ENCODE results near the gene SPDYE4.

Gene SPDYE4

DNA sequence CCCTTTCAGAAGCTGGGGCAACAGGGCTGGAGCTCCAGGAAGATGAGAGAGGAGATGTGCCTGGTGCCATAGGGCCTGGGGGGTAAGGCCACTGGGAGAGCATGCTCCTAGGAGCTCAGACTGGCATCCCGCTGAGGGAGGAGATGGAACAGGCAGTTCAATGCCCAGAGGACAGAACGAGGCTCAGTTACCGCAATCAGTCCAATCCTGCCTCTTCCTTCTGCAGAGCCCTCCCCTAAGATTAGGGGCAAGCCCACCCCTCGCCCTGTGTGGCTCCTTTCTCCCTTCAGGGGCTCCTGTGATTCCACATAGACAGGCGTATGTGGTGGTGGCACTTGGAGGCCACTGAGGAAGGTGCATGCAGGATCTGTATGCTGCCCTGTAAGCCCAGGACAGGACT, 16.1 kb downstream of the SPDYE4 start:
- in situ Hi-C loops (cut with MboI; ENCODE audit: low sequenced_read_pairs): loop anchor here (25.0 kb wide), 2 partner anchors 330 to 655 kb away; partner anchors contain the start of gene ALOX12B

DNA sequence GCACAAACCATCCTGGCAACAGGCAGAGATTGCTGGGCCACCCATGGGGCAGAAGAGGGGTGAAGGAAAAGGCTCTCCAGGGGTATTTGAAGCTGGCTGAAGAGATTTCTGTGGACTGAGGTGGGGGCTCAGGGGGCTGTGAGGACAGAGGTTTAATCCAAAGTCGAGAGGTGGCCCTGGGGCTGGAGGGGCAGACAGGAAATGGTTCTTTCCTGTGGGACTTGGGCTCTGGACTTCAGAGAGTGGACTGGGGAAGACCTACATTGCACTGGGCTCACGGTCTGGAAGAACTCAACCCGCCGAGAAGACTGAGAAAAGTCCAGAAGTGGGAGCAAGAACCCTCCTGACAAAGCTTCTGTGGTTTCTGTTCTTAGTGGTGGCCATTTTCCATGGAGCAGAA, 16.6 kb downstream of the SPDYE4 start:
- in situ Hi-C loops (cut with MboI; ENCODE audit: low sequenced_read_pairs): loop anchor here (25.0 kb wide), 2 partner anchors 329 to 654 kb away; partner anchors contain the start of gene ALOX12B

DNA sequence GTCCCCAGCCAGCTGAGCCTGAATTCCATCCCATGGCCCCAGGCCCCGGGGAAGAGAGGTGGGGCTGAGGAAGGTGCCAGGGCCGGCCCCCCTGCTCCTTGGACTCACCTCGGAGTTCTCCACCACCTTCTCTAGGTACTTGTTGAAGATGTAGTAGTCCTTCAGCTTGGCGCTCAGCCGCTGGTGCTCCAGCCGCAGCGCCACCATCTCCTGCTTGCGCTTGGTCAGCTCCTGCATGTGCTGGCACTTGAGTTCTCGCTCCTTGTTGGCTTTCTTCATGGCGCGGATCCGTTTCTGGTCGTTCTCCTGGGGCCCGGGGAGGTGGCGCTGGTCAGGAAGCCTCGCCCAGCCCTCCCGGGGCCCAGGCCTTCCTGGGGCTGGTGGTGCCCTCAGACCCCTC, 17.0 kb downstream of the SPDYE4 start:
- in situ Hi-C loops (cut with MboI; ENCODE audit: low sequenced_read_pairs): loop anchor here (25.0 kb wide), 2 partner anchors 329 to 654 kb away; partner anchors contain the start of gene ALOX12B

DNA sequence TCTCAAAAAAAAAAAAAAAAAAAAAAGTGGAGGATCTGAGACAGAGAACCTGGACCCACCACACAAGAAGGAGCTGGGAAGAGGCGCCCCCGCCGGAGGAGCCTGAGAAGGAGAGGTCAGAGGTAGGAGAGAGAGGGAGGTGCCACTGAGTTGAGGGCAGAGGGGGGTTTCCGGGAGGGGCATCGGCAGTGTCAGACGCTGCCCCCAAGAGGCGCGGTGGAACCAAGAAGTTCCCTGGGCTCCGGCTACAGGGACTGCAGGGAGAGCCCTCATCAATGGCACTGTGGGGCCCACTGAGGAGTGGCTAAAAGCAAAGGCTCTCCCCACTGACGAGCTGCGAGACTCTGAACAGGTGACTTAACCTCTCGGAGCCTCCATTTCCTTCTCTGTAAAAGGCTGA, 17.9 kb downstream of the SPDYE4 start:
- in situ Hi-C loops (cut with MboI; ENCODE audit: low sequenced_read_pairs): loop anchor here (25.0 kb wide), 2 partner anchors 328 to 653 kb away; partner anchors contain the start of gene ALOX12B

DNA sequence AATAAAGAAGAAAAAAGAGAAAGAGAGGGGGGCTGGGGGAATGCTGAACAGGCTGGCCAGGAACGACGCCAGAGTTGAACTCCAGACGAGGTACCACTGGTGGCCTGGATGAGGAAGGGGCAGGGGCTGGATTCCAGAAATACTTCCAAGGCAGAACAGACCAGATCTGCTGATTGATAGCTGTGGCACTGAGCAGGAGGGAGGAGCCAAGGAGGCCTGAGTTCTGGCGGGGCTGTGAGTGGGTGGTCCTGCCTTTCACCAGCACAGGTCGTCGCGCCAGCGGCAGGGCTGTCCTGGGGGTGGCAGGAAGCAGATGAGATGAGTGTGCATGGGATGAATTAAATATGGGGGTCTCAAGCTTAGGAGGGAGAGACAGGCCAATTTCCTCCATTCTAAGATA, 19.2 kb downstream of the SPDYE4 start:
- in situ Hi-C loops (cut with MboI; ENCODE audit: low sequenced_read_pairs): loop anchor here (25.0 kb wide), 2 partner anchors 327 to 652 kb away; partner anchors contain the start of gene ALOX12B

DNA sequence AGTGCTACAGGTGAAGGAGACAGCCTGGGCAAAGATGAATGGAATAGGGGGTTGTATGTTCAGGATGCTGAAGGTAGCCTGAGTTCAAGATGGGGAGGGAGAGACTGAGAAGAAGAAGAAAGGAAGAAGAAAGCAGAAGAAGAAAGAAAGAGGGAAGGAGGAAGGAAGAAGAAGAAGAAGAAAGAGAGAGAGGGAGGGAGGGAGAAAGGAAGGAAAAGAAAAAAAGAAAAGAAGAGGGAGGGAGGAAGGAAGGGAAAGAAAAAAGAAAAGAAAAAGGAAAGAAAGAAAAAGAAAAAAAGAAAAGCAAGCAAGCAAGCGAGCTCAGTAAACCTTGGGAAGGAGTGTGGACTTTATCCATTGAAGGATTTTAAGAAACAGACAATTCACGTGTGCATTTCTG, 21.6 kb downstream of the SPDYE4 start:
- in situ Hi-C loops (cut with MboI; ENCODE audit: low sequenced_read_pairs): loop anchor here (25.0 kb wide), 2 partner anchors 324 to 649 kb away; partner anchors contain the start of gene ALOX12B

DNA sequence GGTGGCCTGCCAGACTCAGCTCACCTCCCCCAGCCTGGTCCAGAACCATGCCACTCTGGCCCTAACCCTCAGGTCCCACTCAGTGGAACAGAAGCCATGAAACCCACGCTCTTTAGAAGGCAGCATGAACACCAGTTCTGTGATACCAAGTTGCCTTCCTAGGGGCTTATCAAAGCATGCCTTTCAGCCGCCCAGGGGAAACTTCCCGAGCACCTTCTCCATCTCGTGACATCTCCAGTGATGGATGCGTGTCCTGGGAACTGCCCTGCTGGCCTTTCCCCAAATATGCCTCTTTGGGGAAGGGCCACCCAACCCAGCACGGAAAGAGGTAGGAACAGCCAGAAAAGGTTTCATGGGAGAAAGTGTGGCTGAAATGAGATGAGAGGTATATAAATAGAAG, 22.0 kb downstream of the SPDYE4 start:
- in situ Hi-C loops (cut with MboI; ENCODE audit: low sequenced_read_pairs): loop anchor here (25.0 kb wide), 2 partner anchors 324 to 649 kb away; partner anchors contain the start of gene ALOX12B

DNA sequence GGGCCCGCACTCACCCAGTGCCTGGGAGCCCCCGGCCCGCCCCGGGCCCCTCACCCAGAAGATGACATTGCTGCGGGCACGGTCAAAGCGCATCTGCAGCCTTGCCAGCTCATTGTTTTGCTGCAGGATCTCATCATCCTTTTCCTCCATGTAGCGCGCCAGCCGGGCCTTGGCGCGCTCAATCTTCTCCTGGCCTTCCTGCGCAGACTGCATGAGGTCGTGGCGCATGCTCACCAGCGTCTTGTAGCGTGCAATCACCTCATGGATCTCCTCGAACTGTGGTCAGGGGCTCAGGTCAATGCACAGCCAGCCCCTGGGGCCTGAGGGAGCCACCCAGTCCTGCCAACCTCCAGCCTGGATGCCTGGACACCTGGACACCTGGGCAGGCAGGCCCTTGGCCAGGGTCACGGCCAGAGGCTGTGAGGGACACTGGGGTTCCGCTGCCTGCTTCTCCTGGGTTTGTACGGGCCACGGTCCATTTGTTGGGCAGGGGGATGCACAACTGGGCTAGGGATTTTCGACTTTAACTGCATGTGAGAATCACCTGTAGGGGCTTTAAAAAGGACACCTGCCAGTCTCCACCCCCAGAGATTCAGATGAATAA, 22.9 kb downstream of the SPDYE4 start:
- in situ Hi-C loops (cut with MboI; ENCODE audit: low sequenced_read_pairs): loop anchor here (25.0 kb wide), 2 partner anchors 323 to 648 kb away; partner anchors contain the start of gene ALOX12B

DNA sequence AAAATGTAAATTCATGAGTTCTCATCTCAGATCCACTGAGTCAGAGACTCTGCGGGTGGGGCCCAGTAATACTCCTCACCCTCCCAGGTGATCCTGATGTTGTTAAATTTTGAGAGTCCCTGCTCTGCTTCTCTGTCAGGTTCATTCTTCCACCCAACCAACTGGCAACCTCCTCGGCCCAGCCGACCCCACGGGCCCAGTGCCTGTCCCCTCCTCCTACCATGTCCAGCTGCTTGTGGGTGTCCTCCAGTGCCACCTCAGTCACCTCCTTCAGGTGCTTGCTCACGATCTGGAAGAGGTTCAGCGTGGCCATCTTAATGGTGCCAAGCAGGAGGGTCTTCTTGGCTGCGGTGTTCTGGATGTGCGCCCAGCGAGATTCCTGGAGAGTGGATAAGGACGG, 23.5 kb downstream of the SPDYE4 start:
- in situ Hi-C loops (cut with MboI; ENCODE audit: low sequenced_read_pairs): loop anchor here (25.0 kb wide), 2 partner anchors 323 to 648 kb away; partner anchors contain the start of gene ALOX12B

DNA sequence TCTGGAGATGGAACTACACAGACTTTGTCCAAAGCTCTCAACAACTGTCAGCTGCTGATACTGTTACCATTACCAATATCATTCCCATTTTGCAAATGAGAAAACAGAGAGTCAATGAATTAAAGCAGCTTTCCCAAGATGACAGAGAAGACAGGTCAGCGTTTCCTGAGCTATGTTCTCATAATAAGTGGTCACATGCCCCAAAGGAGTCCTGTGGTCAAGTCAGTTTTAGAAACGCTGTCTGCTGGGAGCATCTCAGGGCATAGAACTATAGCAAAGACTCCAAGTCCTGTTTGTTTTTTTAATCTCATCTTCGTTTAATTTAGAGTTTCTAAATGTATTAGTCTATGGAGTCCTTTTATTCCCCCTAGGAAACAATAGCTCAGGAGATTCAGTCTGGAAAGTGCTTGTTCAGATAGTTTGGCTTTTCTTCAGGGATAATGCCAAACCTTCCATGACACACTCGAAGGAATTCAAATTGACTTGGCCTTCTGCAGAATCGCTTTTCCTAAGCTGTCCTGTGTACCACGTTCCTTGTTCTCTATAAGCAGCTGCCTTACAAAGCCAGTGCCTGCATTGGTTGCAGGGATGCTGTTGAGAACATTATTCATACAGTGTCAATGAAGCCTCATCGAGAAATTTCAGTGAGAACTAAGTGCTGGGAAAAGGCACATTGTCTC, 25.8 kb downstream of the SPDYE4 start:
- in situ Hi-C loops (cut with MboI; ENCODE audit: low sequenced_read_pairs): loop anchor here (25.0 kb wide), 2 partner anchors 320 to 645 kb away; partner anchors contain the start of gene ALOX12B

DNA sequence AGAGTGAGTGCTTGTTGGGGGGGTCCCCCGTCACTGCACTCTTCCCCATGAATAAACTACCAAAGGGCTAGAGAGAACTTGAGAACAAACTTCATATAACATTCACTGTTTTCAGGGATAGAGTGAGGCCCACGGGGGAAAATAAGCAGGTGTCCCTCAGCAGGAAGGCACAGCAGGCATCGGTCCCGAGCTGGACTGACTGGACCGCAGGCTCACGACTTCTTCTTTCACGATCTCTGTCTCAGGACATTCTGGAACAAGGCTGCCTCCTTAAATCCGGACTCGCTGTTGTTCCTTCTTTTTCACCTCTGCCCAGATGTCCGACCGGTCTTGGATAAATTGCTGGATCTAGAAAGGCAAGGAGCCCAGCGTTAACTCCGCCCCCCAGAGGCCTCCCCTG, 28.5 kb downstream of the SPDYE4 start:
- in situ Hi-C loops (cut with MboI; ENCODE audit: low sequenced_read_pairs): loop anchor here (25.0 kb wide), 2 partner anchors 318 to 643 kb away; partner anchors contain the start of gene ALOX12B

DNA sequence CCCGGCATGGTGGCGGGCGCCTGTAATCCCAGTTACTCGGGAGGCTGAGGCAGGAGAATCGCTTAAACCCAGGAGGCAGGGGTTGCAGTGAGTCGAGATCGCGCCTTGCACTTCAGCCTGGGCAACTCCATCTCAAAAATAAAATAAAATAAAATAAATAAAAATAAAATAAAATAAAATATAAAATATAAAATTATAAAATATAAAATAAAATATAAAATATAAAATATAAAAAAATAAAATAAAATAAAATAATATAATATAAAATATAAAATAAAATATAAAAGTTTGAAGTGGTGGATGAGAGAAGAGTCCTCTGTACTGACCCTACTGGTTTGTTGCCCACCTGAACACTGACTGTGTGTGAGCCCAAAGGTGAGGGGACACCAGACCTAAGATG, 28.9 kb downstream of the SPDYE4 start:
- in situ Hi-C loops (cut with MboI; ENCODE audit: low sequenced_read_pairs): loop anchor here (25.0 kb wide), 2 partner anchors 317 to 642 kb away; partner anchors contain the start of gene ALOX12B

DNA sequence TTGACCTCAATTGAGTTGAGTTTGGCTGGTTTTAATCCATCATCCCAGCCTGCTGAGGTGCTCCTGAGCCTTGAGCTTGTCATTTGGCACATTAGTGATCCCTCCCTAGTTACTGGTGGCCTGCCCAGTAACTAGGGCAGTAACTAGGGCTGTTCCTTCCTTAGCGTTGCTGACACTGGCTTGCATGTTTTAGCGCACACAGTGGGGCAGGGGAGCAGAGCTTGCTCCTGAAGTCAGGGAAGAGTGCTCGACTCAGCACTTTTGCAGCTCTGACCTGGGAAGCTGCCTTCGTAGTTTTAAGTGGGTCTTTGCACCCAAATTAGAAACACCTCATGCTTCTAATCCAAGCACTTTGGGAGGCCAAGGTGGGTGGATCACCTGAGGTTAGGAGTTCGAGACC, 29.4 kb downstream of the SPDYE4 start:
- in situ Hi-C loops (cut with MboI; ENCODE audit: low sequenced_read_pairs): loop anchor here (25.0 kb wide), 2 partner anchors 317 to 642 kb away; partner anchors contain the start of gene ALOX12B

DNA sequence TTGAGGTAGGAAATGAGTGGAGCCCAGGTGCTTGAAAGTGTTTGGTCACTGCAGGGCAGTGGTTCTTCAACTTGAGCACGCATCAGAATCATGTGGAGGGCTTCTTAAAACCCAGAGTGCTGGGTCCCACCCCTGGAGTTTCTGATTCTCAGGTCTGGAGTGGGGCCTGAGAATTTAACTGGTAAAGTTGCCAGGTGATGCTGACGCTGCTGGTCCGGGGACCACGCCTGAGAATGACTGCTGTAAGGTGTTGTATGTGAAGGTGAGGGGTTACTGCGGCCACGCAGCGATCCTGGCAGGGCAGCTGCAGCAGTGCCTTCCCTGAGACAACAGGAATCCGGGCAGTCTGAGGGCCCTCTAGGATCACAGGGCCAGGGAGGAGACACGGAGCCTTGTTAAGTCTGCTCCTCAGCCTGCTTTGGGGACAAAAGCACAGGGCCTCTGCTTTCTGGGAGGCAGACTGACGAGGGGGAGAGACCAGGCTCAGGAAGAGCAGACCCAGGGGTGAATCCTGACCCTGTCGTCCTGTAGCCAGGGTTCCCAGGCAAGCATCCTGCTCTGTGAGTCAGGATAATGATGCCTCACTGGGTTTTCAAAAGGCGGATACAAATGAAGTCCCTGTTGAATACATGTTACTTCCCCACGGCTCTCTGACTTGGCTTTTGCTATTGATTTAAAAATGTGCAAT, 30.0 kb downstream of the SPDYE4 start:
- in situ Hi-C loops (cut with MboI; ENCODE audit: low sequenced_read_pairs): loop anchor here (25.0 kb wide), 2 partner anchors 316 to 641 kb away; partner anchors contain the start of gene ALOX12B

DNA sequence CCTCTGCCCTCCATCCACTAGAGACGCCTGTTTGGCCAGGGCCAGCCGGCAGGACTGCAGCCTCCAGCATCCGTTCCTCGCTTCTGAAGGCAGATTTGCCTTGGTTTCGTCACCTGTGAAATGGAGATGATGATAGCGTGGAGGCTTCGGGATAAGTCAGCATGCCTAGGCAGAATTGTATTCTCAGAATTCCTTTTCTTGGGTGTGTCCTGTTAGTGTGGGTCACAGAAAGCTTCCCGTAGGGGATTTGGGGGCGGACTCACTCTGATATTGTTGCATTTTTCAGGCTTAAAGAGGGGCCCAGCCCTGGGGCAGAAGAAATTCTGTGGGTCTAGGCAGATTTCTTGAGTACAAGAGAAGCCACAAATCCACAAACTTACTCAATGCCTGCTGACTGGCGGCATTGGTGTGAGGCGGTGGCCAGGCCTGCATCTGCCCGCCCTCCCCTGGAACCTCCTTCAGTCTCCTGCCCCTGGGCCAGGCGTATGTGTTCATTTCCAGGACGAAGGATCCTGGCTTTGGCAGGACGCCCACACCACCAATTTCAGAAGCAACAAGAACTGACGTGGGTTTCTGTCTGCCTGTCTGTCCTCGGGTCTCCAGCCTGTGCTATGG, 31.3 kb downstream of the SPDYE4 start:
- in situ Hi-C loops (cut with MboI; ENCODE audit: low sequenced_read_pairs): loop anchor here (25.0 kb wide), 2 partner anchors 315 to 640 kb away; partner anchors contain the start of gene ALOX12B

DNA sequence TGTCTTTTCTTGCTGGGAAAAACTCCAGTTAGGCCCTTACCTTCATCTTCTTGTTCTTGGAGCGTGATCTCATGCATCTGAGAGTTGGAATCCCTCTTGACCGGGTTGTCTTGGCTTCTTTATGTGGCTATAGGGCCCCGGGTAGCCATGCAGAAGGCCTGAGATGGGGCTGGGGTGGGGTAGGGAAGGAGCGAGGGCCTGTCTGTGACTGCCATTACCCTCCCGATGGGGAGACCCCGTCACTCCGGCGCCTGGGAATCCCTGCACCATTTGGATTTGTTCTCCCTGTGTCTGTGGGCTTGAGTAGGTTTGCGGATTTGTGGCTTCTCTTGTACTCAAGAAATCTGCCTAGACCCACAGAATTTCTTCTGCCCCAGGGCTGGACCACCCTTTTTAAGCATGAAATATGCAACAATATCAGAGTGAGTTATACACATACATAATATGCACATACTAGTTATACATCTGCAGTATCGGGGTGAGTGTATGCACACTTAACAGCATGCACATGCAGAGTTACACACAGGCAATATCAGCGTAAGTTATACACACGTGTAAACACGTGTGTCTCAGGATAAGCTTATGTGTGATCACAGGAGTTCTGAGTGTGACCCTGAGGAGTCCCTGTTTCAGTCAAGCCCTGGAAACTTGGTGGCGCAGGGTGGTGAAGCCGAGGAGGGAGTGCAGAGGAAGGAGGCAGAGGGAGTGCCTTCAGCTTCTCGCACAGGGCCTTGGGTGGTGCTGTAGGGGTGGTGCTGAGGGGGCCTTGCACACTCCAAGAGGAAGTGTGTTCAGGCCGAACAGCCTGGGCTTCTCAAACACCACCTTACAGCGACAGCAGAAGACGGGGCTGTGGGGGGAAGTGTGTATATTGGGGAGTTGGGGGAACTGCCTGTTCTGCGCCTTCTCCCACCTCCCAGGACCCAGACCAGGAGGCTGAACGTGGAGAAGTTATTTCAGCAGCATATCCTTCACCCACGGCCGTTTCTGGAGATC, 32.2 kb downstream of the SPDYE4 start:
- in situ Hi-C loops (cut with MboI; ENCODE audit: low sequenced_read_pairs): loop anchor here (25.0 kb wide), 2 partner anchors 314 to 639 kb away; partner anchors contain the start of gene ALOX12B

DNA sequence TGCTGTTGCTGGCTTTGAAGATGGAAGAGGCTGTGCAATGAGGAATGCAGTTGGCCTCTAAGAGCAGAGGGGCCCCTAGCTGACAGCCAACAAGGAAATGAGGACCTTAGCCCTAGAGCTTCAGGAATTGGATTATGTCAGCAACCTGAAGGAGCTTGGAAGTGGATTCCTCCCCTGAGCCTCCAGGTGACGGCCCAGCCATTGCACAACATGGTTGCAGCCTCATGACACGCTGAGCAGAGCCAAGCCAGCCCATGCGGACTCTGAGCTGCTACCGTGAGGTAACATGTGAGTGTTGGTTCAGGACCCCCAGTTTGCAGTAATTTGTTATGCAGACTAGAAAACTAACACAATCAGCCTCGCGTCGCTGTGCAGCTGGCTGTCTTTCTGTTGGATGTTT, 33.9 kb downstream of the SPDYE4 start:
- in situ Hi-C loops (cut with MboI; ENCODE audit: low sequenced_read_pairs): no loop called here

DNA sequence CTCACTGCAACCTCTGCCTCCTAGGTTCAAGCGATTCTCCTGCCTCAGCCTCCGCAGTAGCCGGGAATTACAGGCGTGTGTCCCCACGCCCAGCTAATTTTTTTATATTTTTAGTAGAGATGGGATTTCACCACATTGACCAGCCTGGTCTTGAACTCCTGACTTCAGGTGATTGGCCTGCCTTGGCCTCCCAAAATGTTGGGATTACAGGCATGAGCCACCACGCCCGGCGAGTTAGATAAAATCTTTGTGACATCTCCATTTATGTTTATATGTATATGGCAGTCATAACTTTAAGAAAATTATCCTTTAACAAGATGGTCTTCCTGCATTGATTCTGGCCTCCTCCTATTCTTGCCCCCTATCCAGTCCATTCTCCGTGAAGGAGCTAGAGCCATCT, 37.8 kb downstream of the SPDYE4 start:
- in situ Hi-C loops (cut with MboI; ENCODE audit: low sequenced_read_pairs): no loop called here

All from HL-60/S4 (cell line).